Loucy (cell line): Measurements from ENCODE around the gene NFKBIB.

Experiments
- H2AFZ ChIP-seq: fragments of 200-600 bp; sonication (generic); 2 replicates; pipeline ENCODE4 v1.6.0; 2016; ENCODE audit warnings: antibody characterized with exemption, mild to moderate bottlenecking, low read length, moderate library complexity
- H3F3A ChIP-seq: fragments of 200-600 bp; 2 replicates; pipeline ENCODE4 v1.6.0; 2016; ENCODE audit warnings: antibody characterized with exemption, low read depth, mild to moderate bottlenecking
- H3K27me3 ChIP-seq: fragments of 200-600 bp; sonication (generic); 2 replicates; pipeline ENCODE4 v1.6.1; 2014; ENCODE audit warnings: low read length, mild to moderate bottlenecking; ENCODE audit not compliant: insufficient read depth, poor library complexity, severe bottlenecking
- H3K36me3 ChIP-seq: fragments of 200-600 bp; sonication (generic); 2 replicates; pipeline ENCODE4 v1.6.1; 2016; ENCODE audit warnings: low read length; ENCODE audit not compliant: insufficient read depth
- H3K4me1 ChIP-seq: fragments of 200-600 bp; sonication (generic); 2 replicates; pipeline ENCODE4 v1.5.1; 2014; ENCODE audit warnings: low read length, mild to moderate bottlenecking; ENCODE audit not compliant: insufficient read depth, poor library complexity, severe bottlenecking
- H3K4me2 ChIP-seq: fragments of 200-600 bp; sonication (generic); 2 replicates; pipeline ENCODE4 v1.6.0; 2014; ENCODE audit warnings: antibody characterized with exemption, low read length, low read depth, mild to moderate bottlenecking; ENCODE audit not compliant: poor library complexity, severe bottlenecking
- H3K4me3 ChIP-seq: fragments of 200-600 bp; sonication (generic); 2 replicates; pipeline ENCODE4 v1.5.1; 2014; ENCODE audit warnings: low read length, mild to moderate bottlenecking, mixed read lengths; ENCODE audit not compliant: poor library complexity, severe bottlenecking
- H3K79me2 ChIP-seq: fragments of 200-600 bp; sonication (generic); 2 replicates; pipeline ENCODE4 v1.6.1; 2014; ENCODE audit warnings: low read length; ENCODE audit not compliant: insufficient read depth
- H3K9ac ChIP-seq: fragments of 200-600 bp; sonication (generic); 2 replicates; pipeline ENCODE4 v1.6.0; 2014; ENCODE audit warnings: mild to moderate bottlenecking, low read depth, low read length, moderate library complexity; ENCODE audit not compliant: poor library complexity, severe bottlenecking
- H3K9me2 ChIP-seq: fragments of 200-600 bp; sonication (generic); replicated peaks from 2 replicates; pipeline ENCODE4 v1.6.1; 2016; ENCODE audit warnings: low read depth, low read length, mixed read lengths
- H3K9me3 ChIP-seq: fragments of 200-600 bp; sonication (generic); 2 replicates; pipeline ENCODE4 v1.6.1; 2014; ENCODE audit warnings: mild to moderate bottlenecking, antibody characterized with exemption, low read length, low read depth; ENCODE audit not compliant: insufficient read depth
- H4K20me1 ChIP-seq: fragments of 200-600 bp; sonication (generic); 2 replicates; pipeline ENCODE4 v1.6.0; 2014; ENCODE audit warnings: antibody characterized with exemption, low read length, mild to moderate bottlenecking; ENCODE audit not compliant: insufficient read depth, poor library complexity, severe bottlenecking
- EZH2phosphoT487 ChIP-seq: fragments of 200-600 bp; IDR thresholded peaks from 2 replicates; pipeline ENCODE4 v1.6.1; 2018; ENCODE audit warnings: antibody characterized with exemption, mild to moderate bottlenecking, moderate library complexity, borderline replicate concordance
- TF ChIP-seq, protein P1 (sequence below): fragments of 200-600 bp; sonication (generic); conservative IDR thresholded peaks from 2 replicates; pipeline ENCODE4 v1.5.1; 2014; ENCODE audit warnings: mild to moderate bottlenecking, antibody characterized with exemption, low read length

NFKBIB gene

DNA sequence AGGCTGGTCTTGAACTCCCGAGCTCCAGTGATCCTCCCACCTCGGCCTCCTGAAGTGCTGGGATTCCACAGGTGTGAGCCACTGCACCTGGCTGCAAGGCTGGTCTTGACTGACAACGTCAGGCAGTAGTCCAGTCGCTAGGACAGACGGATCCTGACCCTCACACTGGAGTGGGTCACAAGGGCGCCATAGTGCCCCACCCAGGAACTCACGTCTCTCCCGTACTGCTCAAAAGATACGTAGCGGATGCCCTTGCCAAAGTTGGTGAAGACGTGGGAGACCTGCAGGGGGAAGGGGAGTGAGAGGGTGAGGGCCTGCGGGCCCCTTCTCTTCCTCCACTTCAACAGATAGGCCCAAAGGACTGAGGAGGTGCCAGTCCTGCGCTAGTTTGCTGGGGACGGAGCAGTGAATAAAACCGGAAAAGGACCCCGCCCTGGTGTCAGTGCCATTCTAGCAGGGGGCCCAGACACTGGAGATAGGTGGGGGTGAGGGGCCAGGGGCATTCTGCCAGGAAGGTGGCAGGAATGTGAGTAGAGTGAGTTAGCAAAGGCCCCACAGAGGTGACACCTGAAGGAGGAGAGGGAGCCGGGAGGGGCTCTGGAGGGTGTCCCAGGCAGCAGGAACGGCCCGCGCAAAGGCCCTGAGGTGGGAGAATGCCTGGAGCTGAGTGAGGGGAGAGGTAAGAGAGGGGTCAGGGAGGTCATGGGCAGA is 42.9 kb downstream of the NFKBIB start:
- TF ChIP-seq, protein P1, sequence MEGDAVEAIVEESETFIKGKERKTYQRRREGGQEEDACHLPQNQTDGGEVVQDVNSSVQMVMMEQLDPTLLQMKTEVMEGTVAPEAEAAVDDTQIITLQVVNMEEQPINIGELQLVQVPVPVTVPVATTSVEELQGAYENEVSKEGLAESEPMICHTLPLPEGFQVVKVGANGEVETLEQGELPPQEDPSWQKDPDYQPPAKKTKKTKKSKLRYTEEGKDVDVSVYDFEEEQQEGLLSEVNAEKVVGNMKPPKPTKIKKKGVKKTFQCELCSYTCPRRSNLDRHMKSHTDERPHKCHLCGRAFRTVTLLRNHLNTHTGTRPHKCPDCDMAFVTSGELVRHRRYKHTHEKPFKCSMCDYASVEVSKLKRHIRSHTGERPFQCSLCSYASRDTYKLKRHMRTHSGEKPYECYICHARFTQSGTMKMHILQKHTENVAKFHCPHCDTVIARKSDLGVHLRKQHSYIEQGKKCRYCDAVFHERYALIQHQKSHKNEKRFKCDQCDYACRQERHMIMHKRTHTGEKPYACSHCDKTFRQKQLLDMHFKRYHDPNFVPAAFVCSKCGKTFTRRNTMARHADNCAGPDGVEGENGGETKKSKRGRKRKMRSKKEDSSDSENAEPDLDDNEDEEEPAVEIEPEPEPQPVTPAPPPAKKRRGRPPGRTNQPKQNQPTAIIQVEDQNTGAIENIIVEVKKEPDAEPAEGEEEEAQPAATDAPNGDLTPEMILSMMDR: no peak
- no peak for TF ChIP-seq EZH2phosphoT487

DNA sequence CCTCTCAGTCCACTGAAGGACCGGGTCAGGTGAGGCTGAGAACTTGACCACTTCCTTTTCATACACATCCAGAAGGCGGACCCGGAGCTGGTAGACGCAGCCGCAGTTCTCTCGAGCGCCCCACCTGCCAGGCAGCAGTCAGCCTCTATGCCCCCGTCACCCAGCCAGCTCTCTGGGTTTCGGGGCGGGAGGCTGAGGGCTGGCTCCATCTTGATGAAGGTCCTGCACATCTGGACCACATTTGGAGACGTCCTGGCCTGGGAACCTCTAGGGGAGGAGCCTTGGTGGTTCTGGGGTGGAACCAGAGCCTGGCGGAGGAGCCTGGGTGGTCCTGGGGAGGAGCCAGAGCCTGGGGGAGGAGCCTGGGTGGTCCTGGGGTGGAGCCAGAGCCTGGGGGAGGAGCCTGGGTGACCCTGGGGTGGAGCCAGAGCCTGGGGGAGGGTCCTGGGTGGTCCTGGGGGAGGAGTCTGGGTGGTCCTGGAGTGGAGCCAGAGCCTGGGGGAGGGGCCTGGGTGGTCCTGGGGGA is 45.3 kb downstream of the NFKBIB start:
- Histone ChIP-seq H3K4me1 (peaks cover 14% of the 10 kb centered on the region), H2AFZ (no peak overlapping the region), H3K79me2 (no peaks in the 10 kb centered on the region), H4K20me1 (no peaks in the 10 kb centered on the region), H3K4me2 (no peak overlapping the region), H3K9me3 (no peaks in the 10 kb centered on the region), H3K9me2 (no peaks in the 10 kb centered on the region), H3K9ac (no peak overlapping the region), H3K4me3 (no peak overlapping the region), H3K36me3 (no peaks in the 10 kb centered on the region), H3K27me3 (no peaks in the 10 kb centered on the region), H3F3A (no peaks in the 10 kb centered on the region)
- TF ChIP-seq, protein P1: no peak
- no peak for TF ChIP-seq EZH2phosphoT487

More for the DNA sequence above, 42.9 kb downstream of the NFKBIB start:
- H3K4me1 ChIP-seq: peaks cover 18% of the 10 kb centered on the region
- H3F3A ChIP-seq: no peaks in the 10 kb centered on the region
- H3K9ac ChIP-seq: no peak overlapping the region
- no peaks in the 10 kb centered on the region for H3K27me3 ChIP-seq
- no peaks in the 10 kb centered on the region for H3K9me3 ChIP-seq
- H3K9me2 ChIP-seq: no peaks in the 10 kb centered on the region
- no peaks in the 10 kb centered on the region for H3K79me2 ChIP-seq
- H3K4me3 ChIP-seq: no peak overlapping the region
- no peaks in the 10 kb centered on the region for H4K20me1 ChIP-seq
- no peaks in the 10 kb centered on the region for H3K36me3 ChIP-seq
- no peak overlapping the region for H3K4me2 ChIP-seq
- no peak overlapping the region for H2AFZ ChIP-seq

DNA sequence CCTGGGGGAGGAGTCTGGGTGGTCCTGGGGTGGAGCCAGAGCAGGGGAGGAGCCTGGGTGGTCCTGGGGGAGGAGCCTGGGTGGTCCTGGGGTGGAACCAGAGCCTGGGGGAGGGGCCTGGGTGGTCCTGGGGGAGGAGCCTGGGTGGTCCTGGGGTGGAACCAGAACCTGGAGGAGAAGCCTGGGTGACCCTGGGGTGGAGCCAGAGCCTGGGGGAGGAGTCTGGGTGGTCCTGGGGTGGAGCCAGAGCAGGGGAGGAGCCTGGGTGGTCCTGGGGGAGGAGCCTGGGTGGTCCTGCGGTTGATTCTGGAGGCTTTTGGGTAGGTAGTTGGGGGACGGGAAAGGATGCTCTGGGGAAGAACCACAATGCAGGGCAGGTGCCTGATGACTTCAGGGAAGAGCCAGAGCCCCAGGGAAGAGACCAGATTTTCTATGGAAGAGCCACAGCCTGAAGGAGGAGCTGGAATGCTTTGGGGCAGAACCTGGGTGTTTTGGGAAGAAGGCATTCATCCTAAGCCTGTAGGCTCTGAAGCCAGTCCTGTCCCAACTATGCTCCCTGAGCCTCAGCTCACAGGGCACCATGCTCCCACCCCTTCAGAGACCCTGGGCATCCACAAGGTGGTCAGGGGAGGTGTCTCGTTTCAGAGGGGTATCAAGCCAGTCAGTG is 45.9 kb downstream of the NFKBIB start:
- H3K79me2 ChIP-seq: no peaks in the 10 kb centered on the region
- H3F3A ChIP-seq: no peaks in the 10 kb centered on the region
- H3K9me3 ChIP-seq: no peaks in the 10 kb centered on the region
- H3K36me3 ChIP-seq: no peaks in the 10 kb centered on the region
- H3K4me3 ChIP-seq: no peak overlapping the region
- no peak for TF ChIP-seq EZH2phosphoT487
- no peak overlapping the region for H2AFZ ChIP-seq
- H4K20me1 ChIP-seq: no peaks in the 10 kb centered on the region
- no peaks in the 10 kb centered on the region for H3K27me3 ChIP-seq
- no peak overlapping the region for H3K4me2 ChIP-seq
- H3K9ac ChIP-seq: no peak overlapping the region
- H3K9me2 ChIP-seq: no peaks in the 10 kb centered on the region
- H3K4me1 ChIP-seq: peaks cover 10% of the 10 kb centered on the region
